Type B pancreatic cell (in vitro differentiated cells): Measurements from ENCODE around the gene RAD50. TPM values are rescaled to one million over a fixed set of nuclear protein-coding genes. Genes with fewer than 3 reads are reported as not detected.

Experiments
- DNase-seq: peaks from one replicate; pipeline ENCODE4 v3.0.0; 2021; ENCODE audit warnings: mixed read lengths; ENCODE audit not compliant: unreplicated experiment; ENCODE audit errors: extremely low spot score
- H3K27ac Mint-ChIP-seq: 2 replicates; pipeline ENCODE4 v1.8.0; 2021; ENCODE audit warnings: mild to moderate bottlenecking, mixed read lengths
- H3K27me3 Mint-ChIP-seq: 2 replicates; pipeline ENCODE4 v1.8.0; 2021; ENCODE audit warnings: mixed read lengths
- H3K36me3 Mint-ChIP-seq: 2 replicates; pipeline ENCODE4 v1.8.0; 2021; ENCODE audit warnings: mixed read lengths
- H3K4me1 Mint-ChIP-seq: one replicate; pipeline ENCODE4 v1.8.0; 2021; ENCODE audit warnings: mixed read lengths; ENCODE audit not compliant: unreplicated experiment
- H3K4me3 Mint-ChIP-seq: 2 replicates; pipeline ENCODE4 v1.8.0; 2021; ENCODE audit warnings: mild to moderate bottlenecking, mixed read lengths
- H3K9me3 Mint-ChIP-seq: 2 replicates; pipeline ENCODE4 v1.8.0; 2021; ENCODE audit warnings: mixed read lengths
- CTCF ChIP-seq: fragments of 200-600 bp; sonication (generic); conservative IDR thresholded peaks from 2 replicates; pipeline ENCODE4 v1.5.0; 2021; ENCODE audit warnings: antibody characterized with exemption, mild to moderate bottlenecking
- total RNA-seq: library from RNA; stranded (reverse); gene quantifications from 2 replicates; pipeline ENCODE4 v1.2.1, GENCODE V29; 2021; ENCODE audit warnings: low replicate concordance

The RAD50 gene
- total RNA-seq, 1 donor from 2014 or later: 41.3 TPM

- TF ChIP-seq CTCF: no peak
- no peaks in the 10 kb centered on the region for H3K4me1 Mint-ChIP-seq
- no peaks in the 10 kb centered on the region for H3K9me3 Mint-ChIP-seq
- H3K27ac Mint-ChIP-seq: no peak overlapping the region
- no peak for DNase-seq
- no peak overlapping the region for H3K4me3 Mint-ChIP-seq
- peaks cover 27% of the 10 kb centered on the region for H3K36me3 Mint-ChIP-seq
- H3K27me3 Mint-ChIP-seq: no peaks in the 10 kb centered on the region
Observed at GRCh38 chr5:132635873-132636272, 79.1 kb downstream of the RAD50 start.

DNA sequence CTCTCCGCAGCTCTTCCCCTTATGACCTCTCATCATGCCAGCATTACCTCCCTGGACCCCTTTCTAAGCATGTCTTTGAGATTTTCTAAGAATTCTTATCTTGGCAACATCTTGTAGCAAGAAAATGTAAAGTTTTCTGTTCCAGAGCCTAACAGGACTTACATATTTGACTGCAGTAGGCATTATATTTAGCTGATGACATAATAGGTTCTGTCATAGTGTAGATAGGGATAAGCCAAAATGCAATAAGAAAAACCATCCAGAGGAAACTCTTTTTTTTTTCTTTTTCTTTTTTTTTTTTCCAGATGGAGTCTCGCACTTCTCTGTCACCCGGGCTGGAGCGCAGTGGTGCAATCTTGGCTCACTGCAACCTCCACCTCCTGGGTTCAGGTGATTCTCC is 80.5 kb downstream of the RAD50 start:
- TF ChIP-seq CTCF: no peak
- Mint-ChIP-seq H3K27ac (no peak overlapping the region), H3K27me3 (no peaks in the 10 kb centered on the region), H3K4me1 (no peaks in the 10 kb centered on the region), H3K36me3 (peaks cover 27% of the 10 kb centered on the region), H3K4me3 (no peak overlapping the region), H3K9me3 (no peaks in the 10 kb centered on the region)
- no peak for DNase-seq

- Mint-ChIP-seq H3K4me1 (no peaks in the 10 kb centered on the region), H3K9me3 (no peaks in the 10 kb centered on the region), H3K36me3 (peaks cover 29% of the 10 kb centered on the region), H3K27me3 (no peaks in the 10 kb centered on the region), H3K27ac (no peak overlapping the region), H3K4me3 (no peak overlapping the region)
- no peak for DNase-seq
- TF ChIP-seq CTCF: no peak
Observed at GRCh38 chr5:132639706-132640130, 82.9 kb downstream of the RAD50 start.

- no peaks in the 10 kb centered on the region for H3K27me3 Mint-ChIP-seq
- no peaks in the 10 kb centered on the region for H3K4me1 Mint-ChIP-seq
- no peaks in the 10 kb centered on the region for H3K9me3 Mint-ChIP-seq
- TF ChIP-seq CTCF: no peak
- no peak overlapping the region for H3K4me3 Mint-ChIP-seq
- H3K27ac Mint-ChIP-seq: no peak overlapping the region
- no peak for DNase-seq
- peaks cover 32% of the 10 kb centered on the region for H3K36me3 Mint-ChIP-seq
Observed at GRCh38 chr5:132640613-132641012, 83.8 kb downstream of the RAD50 start.

DNA sequence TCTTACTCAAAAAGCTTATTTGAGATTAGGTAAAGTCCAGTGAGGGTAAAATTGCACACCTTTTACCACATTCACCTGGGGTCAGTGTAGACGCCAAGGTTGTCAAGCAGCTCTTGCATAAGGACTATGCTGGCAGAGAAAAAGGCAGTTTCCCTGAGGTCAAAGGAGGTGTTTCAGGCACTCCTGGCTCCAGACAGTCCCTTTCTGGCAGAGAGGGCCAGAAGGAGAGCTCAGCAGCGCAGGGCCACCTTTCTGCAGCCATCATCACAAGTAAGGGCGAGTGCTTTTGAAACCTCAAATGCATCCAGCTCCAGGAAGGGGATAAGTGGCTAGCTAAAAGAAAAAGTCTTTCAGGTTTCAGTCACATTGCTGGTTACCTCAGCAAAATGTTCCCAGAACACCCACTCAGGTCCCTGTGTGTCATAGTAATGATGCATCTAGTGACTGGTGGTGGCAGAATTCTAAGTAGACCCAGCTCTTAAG is 84.5 kb downstream of the RAD50 start:
- Mint-ChIP-seq H3K9me3 (no peaks in the 10 kb centered on the region), H3K36me3 (peaks cover 31% of the 10 kb centered on the region), H3K27ac (no peak overlapping the region), H3K4me1 (no peaks in the 10 kb centered on the region), H3K27me3 (no peaks in the 10 kb centered on the region), H3K4me3 (no peak overlapping the region)
- no peak for TF ChIP-seq CTCF
- DNase-seq: no peak

- no peak overlapping the region for H3K4me3 Mint-ChIP-seq
- H3K9me3 Mint-ChIP-seq: no peaks in the 10 kb centered on the region
- no peak overlapping the region for H3K27ac Mint-ChIP-seq
- H3K36me3 Mint-ChIP-seq: peaks cover 31% of the 10 kb centered on the region
- TF ChIP-seq CTCF: no peak
- no peaks in the 10 kb centered on the region for H3K27me3 Mint-ChIP-seq
- no peaks in the 10 kb centered on the region for H3K4me1 Mint-ChIP-seq
- DNase-seq: no peak
Observed at GRCh38 chr5:132641841-132642240, 85.1 kb downstream of the RAD50 start.
